ENCODE measurements around the gene SYT15.
"Not testable (repeated sequence)": the region's sequence is repeated elsewhere in the genome, so short reads cannot be mapped to it uniquely, and the experiment has no call there.

Gene SYT15

DNA sequence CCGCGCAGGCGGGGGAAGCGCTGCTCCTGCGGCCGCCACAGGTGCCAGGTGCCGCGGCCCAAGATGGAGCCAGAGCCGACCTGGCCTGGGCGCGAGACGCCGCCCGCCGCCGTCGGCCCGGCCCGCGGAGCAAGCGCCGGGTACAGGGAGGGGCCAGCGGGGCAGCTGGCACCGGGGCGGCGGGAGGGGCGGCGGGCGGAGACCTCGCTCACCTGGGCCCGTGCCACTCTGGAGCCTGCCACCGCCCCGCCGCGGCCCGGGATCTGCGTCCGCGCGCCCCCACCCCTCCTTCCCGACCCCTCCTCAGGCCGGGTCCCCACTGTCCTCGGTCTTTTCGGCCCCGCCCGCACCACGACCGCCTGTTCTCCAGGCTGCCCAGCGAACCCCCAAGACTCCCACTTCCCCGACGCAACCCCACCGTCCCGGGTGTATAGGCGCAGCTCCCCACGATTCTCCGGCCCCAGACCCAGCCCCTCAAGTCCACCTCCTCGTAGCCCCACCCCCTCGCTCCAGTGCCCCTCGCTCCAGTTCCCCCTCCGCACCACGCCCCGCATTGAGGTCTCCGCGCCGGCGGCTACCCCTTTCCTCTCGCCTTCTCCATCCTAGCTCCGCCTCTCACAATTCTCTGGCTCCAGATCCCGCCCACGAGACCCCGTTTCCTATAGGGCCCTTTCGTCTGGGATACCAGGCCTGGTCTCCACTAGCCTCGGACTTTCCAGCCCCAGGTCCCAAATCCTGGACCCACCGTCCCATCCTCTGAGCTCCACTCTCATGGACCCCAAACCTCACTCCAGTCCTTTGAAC lies 22.2 kb upstream of the SYT15 start, which contains the start of gene GPRIN2:
TSS of gene GPRIN2 (minus strand) at position 144 of the 804 bp plus-strand sequence. CDS start 5,922 bp downstream, outside the sequence.
- DNase-seq = no peak

DNA sequence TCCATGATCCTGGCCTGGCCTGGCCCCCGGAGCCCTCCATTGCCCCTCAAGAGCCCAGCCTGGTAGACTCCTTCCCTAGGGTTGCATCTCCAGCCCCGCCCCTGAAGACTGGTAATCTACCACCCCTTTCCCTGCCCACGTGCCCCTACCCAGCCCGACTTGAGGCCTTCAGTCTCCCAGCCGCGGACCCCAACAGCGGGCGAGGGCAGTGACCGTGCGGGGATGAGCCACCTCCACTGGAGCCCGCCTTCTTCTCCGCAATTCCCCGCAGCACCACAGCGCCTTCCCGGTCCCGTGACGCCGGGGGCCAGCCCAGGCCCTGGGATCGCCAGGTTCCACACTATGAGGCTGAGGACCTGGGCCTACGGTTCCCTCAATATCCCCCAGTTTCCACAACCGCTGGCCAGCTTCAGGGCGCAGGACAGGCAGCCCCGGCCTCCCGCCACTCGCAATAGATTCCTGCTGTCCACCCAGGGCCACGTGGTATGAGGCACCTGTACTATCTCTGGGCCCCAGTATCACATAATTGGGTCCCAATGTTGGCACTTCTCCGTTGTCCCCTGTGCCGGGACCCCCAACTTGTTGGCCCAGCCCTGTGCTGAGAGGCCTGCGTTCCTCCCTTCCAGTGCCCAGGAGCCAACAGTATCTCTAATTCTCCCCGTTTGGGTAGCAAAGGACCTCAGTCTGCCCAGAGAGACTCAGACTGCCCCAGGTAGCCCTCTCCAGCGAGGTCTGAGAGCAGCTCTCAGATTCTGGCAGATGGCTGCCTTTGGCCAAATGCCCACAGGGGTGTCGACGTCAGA lies 21.4 kb upstream of the SYT15 start:
- no peak for DNase-seq

DNA sequence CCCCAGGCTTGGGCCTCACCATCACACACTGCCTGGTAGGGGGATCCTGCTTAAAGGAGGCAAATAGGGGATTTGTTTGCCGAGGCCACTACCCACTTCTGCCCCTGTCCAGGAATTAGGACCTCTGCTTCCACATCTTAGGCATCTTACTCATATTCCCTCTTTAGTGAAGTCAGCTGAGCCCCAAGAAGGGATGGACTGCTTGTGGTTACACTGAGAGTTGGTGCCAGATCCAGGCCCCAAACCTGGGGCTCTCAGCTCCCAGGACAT lies 20.9 kb upstream of the SYT15 start:
- no peak for DNase-seq

DNA sequence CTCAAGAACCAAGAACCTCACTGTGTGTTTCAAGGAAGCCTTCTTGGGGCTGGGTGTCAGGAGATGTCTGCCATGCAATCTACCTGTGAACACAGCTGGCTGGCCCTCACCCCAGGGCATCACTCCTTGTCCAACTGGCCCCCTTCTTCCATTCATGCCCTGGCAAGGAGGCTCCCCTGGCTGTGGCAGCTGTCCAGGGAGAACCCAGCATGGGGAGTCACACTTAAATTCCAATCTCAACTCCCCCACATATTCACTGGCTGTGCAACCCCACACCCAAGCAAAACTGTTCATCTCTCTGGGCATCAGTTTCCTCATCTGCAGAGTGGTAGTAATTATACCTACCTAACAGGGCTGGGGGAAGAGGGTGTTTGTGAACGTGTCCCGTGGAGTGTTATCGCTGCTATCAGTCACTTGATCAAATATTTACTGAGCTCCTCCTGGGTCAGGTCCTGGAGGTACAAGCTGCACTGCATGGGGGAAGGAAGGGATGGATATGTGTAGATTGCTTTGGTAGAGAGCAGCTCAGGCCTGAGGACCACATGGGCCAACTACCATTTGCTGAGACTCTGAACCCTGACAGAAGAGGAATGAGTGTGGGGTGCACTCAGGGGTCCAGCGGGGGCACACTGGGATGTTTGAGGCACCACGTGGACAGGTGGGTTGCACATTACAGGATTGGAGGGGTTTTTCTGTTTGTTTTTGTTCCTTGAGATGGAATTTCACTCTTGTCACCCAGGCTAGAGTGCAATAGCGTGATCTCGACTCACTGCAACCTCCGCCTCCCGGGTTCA lies 20.3 kb upstream of the SYT15 start:
- DNase-seq = no peak

DNA sequence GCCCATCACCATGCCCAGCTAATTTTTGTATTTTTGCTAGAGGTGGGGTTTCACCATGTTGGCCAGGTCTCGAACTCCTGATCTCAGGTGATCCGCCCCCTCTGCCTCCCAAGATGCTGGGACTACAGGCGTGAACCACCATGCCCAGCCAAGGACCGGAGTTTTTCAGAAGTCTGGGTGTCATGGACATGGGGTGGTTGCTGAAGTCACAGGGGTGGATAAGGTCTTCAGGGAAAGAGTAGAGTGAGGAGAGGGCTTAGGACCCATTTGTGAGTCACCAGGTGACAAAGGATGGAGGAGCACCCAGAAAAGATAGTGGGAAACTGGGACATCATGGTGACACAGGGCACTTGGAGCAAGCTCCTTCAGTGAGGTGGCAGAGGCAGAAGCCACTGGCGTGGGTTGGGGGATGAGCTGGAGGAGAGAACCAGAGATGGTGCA lies 19.7 kb upstream of the SYT15 start:
- DNase-seq = no peak

DNA sequence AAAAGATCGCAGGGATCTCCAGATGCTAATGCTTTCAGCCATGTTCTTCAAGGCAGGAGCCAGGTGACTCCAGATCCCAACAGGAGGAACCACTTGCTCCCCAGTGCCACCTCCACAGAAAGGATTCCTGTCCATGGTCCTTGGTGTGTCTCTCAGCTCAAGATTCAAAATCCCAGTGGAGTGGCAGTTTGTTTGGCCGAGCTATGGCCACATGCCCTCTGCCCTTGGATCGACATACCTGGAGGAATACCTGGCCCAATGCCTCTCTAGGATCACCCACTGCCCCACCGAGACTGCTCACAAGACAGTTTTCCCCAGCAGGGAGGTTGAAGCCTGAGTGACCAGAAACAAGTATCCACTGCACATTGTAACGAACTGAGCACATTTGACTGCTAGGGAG lies 18.5 kb upstream of the SYT15 start:
- DNase-seq = no peak

DNA sequence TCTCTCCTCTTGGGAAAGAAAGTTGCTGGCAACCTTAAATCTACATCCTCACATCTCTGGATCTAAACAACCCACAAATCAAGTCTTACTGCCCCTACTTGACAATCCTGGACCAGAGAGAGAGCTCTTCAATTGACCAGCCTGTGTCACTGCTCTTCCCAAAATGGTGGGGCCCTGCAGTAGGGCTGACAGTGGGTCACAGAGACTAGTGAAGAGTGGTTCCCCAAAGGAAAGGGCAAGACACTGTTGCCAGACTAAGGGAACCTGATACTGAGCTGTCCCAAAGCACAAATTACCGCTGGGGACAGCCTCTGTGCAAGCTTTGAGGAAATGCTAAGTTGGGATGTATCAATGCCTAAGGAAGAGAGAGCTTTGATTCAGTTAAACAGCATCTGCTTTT lies 18.0 kb upstream of the SYT15 start:
- DNase-seq = no peak

DNA sequence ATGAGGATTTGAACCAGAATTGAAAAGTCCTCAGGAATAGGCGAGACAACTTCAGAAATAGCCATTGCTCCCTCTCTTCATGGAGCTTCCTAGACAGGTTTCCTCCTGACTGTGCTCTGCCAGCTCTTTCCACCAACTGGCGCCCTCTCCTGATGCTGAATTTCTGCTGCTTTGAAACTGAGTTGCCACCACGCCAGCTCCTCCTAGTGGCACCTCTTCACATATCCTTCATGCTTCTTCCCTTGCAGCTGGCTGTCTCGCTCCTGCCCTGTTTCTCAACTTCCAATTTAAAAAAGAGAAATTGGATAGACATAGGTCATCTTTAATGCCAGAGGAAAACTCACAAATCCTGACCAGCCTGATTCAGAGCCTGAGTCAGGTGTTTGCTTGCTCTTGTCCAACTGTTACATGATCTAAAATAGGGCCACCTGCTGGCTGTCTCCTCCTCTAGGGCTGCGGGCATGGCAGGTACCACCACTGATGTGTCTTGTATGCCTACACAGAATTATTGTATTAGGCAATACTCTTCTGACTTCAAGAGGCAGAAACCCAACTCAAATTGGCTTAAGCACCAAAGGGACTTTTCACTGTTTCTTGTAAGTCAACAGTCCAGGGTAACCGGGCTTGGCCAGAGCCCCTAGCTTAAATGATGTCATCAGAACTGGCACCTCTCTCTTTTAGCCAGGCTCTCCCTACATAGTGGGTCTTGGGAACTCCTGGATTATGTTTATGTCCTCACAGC lies 13.2 kb upstream of the SYT15 start:
- DNase-seq = peak; percentile 34

DNA sequence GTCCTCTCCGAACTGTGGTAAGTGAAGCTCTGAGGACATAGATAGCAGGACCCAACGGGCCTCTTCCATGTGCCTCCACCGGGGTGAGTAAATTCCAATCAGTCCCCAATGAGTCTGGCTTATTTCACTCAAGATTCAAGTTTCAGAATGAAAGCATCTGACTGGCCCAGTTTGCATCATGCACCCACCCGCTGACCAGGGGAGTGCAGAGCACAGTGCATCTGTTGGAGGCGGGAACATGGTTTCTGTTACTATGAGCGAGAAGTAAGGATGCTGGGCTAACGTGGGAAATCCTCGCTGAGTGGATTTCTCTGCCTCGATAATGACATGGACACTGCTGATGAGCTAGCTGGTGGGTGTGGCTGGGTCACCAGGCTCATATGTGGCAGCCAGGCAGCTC lies 11.8 kb upstream of the SYT15 start:
- DNase-seq = not testable (repeated sequence)

DNA sequence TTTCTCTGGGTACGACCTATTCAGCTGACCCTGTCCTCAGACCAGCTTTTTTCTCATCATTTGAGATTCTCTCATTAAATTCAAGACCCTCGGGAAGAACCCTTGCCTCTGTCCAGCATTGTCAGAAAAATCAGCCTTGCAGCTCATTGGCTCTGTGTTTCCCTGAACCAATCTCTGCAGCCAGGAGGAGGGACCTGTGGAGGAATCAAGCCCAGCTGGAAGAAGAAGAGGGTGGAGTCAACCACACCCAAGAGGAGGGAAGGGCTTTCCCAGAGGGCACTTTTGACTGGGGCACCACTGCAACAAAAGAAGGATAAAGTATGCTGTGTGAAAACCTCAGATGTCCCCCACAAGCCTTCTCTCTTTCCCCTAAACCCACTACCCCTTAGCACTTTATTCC lies 8.3 kb upstream of the SYT15 start:
- not testable (repeated sequence) for DNase-seq

DNA sequence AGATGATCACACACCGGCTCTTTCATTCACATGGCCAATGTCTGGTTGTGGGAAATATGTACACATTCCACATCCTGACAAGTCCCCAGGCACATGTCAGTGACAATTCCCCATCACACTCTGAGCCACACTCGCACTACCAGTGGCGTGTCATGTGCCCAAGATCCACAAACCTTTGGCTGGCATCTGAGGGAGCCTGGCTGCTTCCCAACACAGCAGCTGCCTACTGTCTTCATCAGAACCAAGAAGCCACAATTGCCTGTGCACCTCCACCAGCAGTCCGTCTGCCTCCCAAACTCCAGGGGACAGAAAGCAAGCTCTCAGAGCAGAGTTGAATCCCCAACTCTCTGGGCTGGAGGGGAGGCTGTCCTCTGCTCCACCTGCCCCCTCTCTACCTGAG lies 6.2 kb upstream of the SYT15 start:
- not testable (repeated sequence) for DNase-seq

DNA sequence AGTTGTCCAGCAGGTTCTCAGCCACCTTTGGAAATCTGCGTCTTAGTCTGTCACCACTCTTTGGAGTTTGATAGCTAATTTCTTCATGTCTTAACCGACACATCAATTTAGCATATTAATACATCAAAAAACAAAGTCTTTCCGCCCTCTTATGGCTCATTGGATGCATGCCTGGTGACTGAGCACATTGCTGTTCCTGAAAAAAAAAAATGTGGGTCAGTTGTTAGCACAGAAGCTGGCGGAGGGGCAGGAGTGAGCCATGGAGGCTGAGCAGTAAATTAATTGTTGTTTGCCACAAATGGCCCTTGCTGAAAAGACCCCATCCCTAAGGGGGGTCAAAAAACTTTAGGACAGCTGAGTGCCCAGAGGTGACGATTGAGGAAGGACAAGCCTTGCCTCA lies 5.6 kb upstream of the SYT15 start:
- peak; percentile 3 for DNase-seq

DNA sequence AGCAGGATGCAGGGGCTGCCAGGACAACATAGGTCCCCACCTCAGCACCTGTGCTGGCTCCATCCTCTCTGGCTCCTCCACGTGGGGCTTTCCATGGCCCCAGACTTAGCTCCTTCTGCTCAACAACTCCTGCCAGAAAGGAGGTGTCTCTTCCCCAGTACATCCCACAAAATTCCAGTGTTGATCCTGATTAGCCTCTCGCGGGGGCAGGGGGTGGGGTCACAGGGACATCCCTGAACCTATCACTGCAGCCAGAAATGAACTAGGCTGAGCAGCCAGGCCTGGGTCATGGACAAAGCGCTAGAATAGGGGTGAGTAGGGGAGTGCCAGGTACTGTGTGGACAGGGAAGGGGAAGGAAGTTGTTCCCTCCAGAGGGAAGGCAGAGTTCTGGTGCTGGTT lies 5.0 kb upstream of the SYT15 start:
- DNase-seq = not testable (repeated sequence)

DNA sequence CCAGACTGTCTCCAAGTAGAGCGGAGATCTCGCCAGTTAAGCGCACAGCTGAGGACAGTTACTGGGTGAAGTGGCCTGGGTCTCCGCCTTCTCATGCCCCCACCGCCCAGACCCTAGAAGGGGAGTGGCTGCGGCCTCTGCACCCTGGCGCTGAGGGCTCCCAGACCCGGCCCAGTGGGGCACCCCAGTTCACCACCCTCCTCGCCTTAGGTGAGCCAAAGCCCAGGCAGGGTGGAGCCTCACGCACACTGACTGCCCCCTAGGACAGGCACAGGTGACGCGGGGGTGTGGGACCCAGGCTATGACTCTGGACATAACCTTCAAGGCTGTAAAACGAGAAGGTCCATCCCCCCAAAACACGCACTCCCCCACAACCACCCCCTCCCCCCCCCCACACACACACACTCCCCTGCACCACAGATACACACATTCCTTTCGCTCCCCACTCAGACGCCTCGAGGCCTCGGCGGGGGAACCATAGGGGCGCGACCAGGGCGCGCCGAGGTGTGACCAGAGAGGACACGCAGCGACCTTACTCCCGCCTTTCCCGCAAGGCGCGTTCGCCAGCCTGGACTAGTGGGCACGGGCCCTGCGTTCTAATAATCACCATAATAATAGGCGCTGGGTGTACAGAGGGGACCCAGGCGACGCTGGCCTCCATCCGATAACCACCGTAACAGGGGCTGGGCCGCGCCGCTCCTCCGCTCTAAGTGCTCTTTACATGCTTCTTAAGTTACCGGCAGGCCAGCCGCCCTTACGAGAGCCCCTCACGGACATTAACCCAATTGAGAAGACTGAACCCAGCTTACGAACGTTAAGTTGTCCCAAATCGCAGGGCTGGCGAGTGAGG lies 1.1 kb upstream of the SYT15 start:
- DNase-seq = not testable (repeated sequence)

DNA sequence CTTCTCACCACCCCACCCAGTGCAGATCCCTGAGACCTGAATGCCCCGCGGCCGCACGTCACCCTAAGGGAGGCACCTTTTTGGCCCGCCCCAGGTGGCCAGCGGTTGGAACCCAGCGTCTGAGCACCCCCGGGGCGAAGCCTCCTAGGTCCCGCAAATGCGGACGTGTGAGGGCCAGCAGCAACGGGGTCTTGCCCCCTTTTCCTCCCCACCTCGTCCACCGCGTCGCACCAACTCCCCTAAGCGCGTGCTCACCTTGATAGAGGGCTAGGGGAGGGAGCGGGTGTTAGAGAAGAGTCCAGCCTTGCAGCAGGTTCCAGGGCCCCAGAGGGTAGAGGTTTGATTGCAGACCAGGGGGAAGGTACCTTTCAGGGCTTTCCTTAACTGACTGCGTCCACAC lies 450 bp downstream of the SYT15 start:
- not testable (repeated sequence) for DNase-seq

DNA sequence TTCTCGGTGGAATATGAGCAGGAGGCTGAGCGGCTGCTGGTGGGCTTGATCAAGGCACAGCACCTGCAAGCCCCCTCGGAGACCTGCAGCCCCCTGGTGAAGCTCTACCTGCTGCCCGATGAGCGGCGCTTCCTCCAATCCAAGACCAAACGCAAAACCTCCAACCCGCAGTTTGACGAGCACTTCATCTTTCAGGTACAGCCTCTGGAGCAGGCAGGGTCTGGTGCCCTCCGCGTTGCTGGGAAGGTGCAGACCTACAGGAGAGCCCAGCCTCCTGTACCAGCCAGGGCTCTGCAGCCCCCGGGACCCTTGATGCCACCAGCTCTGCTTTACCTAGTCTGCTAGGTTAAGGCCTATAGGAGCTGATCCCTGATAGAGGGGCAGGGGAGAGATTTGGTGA lies 3.1 kb downstream of the SYT15 start:
- DNase-seq = not testable (repeated sequence)

DNA sequence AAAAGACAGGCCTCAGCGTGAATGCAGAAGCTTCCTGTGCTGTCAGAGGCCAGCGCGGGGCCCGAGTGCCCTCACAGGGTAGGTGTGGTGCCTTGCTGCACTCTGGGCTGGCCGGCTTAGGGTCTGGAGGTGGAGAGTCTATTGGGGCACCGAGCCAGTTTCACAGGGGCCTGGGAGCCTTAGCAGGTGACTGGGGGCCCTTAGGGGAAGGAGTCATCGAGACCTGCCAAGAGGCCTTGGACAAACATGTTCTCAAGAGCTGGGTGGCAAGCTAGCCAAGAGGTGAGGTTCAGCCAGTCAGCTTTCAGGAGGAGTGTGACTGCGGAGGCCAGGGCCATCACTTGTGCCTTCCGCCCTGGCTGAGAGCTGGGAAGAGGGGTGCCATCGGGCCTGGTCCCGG lies 3.6 kb downstream of the SYT15 start:
- DNase-seq = not testable (repeated sequence)

DNA sequence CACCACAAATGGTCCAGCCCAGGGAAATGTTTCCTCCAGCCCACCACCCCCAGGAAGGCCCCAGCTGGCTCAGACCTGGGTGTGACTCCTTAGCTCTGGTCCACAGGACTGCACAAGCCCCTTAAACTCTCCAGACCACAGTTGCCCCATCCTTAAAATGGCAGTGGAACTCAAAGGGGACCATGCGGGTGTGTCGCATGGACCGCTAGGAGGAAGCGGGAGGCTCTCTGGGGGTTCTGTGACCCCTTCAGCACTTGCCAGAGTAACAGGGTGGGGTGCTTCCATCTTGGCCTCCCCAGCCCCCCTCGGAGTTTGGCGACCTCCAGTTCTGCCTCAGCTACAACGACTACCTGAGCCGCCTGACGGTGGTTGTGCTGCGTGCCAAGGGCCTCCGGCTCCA lies 5.3 kb downstream of the SYT15 start:
- DNase-seq = not testable (repeated sequence)

DNA sequence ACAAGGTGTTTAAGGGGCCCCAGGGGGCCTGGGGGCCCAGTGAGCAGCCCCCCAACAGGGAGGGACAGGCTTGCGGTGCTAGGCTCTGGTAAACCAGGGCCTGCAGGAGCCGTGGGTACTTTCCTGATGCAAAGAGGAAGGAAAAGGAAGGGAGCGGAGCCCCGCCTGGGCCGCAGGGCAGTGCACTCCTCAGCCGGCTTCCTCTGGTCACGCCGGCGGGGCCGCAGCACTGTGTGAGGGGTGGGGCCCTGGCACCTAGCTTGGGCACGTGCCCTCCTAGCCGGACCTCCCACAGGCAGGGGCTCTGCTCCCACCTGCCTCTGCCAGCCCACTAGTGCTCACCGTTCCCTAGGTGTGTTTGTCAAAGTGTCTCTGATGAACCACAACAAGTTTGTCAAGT lies 6.3 kb downstream of the SYT15 start:
- DNase-seq = not testable (repeated sequence)

DNA sequence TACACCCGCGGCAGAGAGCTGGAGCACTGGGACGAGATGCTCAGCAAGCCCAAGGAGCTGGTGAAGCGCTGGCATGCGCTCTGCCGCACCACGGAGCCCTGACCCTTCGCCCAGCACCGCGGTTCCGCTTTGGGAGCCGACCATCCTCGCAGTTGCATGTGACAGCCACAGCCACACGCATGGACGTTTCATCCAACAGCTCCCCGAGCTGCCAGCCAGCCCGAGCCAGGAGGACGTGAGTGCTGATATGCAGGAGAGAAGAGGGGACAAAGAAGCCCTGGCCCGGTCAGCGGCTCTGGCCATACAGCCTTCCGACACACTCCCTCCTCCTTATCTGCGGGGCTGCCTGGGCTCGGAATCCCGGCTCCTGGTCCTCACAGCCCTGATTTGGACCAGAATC lies 8.6 kb downstream of the SYT15 start:
- not testable (repeated sequence) for DNase-seq

DNA sequence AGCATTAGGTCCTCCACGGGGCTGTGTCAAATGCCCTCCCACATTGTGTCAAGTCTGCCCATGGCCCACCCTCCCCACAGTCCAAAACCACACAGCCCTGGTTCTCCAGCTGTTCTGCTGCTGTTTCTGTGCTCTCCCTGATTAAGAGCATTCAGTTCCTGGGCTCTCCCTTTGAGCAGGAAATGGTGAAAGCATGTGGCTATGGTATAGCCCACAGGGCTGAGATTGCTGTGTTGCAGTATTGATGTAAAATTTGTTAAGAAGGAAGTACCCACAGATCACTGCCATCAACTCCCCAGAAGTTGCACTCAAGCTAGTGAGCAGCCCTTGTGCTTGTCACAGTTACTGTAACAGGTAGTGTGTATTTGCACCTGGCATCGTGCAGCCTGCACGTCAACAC lies 9.3 kb downstream of the SYT15 start:
- not testable (repeated sequence) for DNase-seq
